GM12864 (cell line): ENCODE measurements around the gene TOLLIP.
"Not testable (repeated sequence)": the region's sequence is repeated elsewhere in the genome, so short reads cannot be mapped to it uniquely, and the experiment has no call there.

Experiments used
- DNase-seq: peaks from one replicate; pipeline ENCODE4 v3.0.0-alpha.2; 2011; ENCODE audit warnings: low read depth
- H3K4me3 ChIP-seq: 2 replicates; pipeline ENCODE4 v1.5.1; 2011; ENCODE audit warnings: mild to moderate bottlenecking, low read depth, low read length, control low read depth
- TF ChIP-seq, protein P1 (sequence below): IDR thresholded peaks from 2 replicates; pipeline ENCODE4 v1.5.1; 2011; ENCODE audit warnings: low read depth, mild to moderate bottlenecking, moderate library complexity, low read length, control low read depth, inconsistent platforms; ENCODE audit errors: missing control alignments

Gene TOLLIP

DNA sequence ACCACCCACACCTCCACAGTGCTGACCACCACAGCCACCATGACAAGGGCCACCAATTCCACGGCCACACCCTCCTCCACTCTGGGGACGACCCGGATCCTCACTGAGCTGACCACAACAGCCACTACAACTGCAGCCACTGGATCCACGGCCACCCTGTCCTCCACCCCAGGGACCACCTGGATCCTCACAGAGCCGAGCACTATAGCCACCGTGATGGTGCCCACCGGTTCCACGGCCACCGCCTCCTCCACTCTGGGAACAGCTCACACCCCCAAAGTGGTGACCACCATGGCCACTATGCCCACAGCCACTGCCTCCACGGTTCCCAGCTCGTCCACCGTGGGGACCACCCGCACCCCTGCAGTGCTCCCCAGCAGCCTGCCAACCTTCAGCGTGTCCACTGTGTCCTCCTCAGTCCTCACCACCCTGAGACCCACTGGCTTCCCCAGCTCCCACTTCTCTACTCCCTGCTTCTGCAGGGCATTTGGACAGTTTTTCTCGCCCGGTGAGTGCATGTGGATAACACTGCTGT lies 58.1 kb downstream of the TOLLIP start:
- no peak for DNase-seq
- no peak overlapping the region for H3K4me3 ChIP-seq
- TF ChIP-seq, protein P1, sequence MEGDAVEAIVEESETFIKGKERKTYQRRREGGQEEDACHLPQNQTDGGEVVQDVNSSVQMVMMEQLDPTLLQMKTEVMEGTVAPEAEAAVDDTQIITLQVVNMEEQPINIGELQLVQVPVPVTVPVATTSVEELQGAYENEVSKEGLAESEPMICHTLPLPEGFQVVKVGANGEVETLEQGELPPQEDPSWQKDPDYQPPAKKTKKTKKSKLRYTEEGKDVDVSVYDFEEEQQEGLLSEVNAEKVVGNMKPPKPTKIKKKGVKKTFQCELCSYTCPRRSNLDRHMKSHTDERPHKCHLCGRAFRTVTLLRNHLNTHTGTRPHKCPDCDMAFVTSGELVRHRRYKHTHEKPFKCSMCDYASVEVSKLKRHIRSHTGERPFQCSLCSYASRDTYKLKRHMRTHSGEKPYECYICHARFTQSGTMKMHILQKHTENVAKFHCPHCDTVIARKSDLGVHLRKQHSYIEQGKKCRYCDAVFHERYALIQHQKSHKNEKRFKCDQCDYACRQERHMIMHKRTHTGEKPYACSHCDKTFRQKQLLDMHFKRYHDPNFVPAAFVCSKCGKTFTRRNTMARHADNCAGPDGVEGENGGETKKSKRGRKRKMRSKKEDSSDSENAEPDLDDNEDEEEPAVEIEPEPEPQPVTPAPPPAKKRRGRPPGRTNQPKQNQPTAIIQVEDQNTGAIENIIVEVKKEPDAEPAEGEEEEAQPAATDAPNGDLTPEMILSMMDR: no peak

DNA sequence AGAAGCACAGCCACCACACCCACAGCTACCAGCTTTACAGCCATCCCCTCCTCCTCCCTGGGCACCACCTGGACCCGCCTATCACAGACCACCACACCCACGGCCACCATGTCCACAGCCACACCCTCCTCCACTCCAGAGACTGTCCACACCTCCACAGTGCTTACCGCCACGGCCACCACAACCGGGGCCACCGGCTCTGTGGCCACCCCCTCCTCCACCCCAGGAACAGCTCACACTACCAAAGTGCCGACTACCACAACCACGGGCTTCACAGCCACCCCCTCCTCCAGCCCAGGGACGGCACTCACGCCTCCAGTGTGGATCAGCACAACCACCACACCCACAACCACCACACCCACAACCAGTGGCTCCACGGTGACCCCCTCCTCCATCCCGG lies 59.0 kb downstream of the TOLLIP start:
- not testable (repeated sequence) for DNase-seq, H3K4me3 ChIP-seq

DNA sequence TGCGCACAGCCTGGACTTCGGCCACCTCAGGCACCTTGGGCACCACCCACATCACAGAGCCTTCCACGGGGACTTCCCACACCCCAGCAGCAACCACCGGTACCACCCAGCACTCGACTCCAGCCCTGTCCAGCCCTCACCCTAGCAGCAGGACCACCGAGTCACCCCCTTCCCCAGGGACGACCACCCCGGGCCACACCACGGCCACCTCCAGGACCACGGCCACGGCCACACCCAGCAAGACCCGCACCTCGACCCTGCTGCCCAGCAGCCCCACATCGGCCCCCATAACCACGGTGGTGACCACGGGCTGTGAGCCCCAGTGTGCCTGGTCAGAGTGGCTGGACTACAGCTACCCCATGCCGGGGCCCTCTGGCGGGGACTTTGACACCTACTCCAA lies 60.5 kb downstream of the TOLLIP start:
- not testable (repeated sequence) for DNase-seq, H3K4me3 ChIP-seq

GRCh38 chr11:1247026-1247425 lies 62.4 kb downstream of the TOLLIP start:
- not testable (repeated sequence) for DNase-seq, H3K4me3 ChIP-seq

- not testable (repeated sequence) for DNase-seq, H3K4me3 ChIP-seq
These were observed 63.1 kb downstream of the TOLLIP start for GRCh38 chr11:1246301-1246700.

- H3K4me3 ChIP-seq, DNase-seq: not testable (repeated sequence)
These were observed 63.7 kb downstream of the TOLLIP start for GRCh38 chr11:1245717-1246116.

DNA sequence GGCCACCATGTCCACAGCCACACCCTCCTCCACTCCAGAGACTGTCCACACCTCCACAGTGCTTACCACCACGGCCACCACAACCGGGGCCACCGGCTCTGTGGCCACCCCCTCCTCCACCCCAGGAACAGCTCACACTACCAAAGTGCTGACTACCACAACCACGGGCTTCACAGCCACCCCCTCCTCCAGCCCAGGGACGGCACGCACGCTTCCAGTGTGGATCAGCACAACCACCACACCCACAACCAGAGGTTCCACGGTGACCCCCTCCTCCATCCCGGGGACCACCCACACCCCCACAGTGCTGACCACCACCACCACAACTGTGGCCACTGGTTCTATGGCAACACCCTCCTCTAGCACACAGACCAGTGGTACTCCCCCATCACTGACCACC lies 64.9 kb downstream of the TOLLIP start:
- H3K4me3 ChIP-seq, DNase-seq: not testable (repeated sequence)

- H3K4me3 ChIP-seq, DNase-seq: not testable (repeated sequence)
These were observed 65.9 kb downstream of the TOLLIP start for GRCh38 chr11:1243521-1243920.

GRCh38 chr11:1242751-1243150 lies 66.7 kb downstream of the TOLLIP start:
- not testable (repeated sequence) for DNase-seq, H3K4me3 ChIP-seq

DNA sequence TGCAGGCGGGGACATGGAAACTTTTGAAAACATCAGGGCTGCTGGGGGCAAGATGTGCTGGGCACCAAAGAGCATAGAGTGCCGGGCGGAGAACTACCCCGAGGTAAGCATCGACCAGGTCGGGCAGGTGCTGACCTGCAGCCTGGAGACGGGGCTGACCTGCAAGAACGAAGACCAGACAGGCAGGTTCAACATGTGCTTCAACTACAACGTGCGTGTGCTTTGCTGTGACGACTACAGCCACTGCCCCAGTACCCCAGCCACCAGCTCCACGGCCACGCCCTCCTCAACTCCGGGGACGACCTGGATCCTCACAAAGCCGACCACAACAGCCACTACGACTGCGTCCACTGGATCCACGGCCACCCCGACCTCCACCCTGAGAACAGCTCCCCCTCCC lies 67.1 kb downstream of the TOLLIP start:
- TF ChIP-seq, protein P1: no peak
- DNase-seq: no peak
- H3K4me3 ChIP-seq: no peak overlapping the region

- TF ChIP-seq, protein P1: no peak
- H3K4me3 ChIP-seq: no peak overlapping the region
- no peak for DNase-seq
These were observed 67.7 kb downstream of the TOLLIP start for GRCh38 chr11:1241706-1242105.

DNA sequence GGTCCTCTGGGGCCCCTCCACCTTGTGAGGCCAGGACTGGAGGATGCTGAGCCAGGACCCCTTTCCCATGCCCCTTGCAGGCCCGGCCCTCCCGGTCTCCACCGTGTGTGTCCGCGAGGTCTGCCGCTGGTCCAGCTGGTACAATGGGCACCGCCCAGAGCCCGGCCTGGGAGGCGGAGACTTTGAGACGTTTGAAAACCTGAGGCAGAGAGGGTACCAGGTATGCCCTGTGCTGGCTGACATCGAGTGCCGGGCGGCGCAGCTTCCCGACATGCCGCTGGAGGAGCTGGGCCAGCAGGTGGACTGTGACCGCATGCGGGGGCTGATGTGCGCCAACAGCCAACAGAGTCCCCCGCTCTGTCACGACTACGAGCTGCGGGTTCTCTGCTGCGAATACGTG lies 68.7 kb downstream of the TOLLIP start:
- DNase-seq: no peak
- TF ChIP-seq, protein P1: no peak

More for the DNA sequence above, 68.7 kb downstream of the TOLLIP start:
- no peak overlapping the region for H3K4me3 ChIP-seq
